Measurements from ENCODE around the gene FDX2. TPM values are rescaled to one million over a fixed set of nuclear protein-coding genes. Genes with fewer than 3 reads are reported as not detected.

The FDX2 gene
- total RNA-seq, 1 experiment from 2014 or later: 21.0 TPM

DNA sequence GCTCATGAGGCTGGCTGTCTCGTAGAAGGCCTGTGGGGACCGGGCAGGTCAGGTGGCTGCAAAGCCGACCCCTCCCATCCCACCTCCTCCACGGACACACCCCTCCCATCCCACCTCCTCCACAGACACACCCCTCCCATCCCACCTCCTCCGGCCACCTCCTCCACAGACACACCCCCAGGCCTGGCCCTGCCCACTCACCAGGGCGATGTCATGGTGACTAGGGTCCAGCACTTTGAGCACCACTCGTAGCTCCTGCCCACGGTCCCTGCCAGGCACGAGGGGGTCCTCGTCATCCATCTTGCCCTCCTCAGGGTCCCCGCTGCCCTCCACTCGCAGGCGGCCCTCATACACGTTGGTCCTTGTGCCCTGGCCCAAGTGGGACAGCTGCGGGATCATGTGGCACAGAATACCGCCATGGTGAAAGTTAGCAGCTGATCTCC, 45.8 kb upstream of the FDX2 start (continued):
- TF ChIP-seq, protein P1, sequence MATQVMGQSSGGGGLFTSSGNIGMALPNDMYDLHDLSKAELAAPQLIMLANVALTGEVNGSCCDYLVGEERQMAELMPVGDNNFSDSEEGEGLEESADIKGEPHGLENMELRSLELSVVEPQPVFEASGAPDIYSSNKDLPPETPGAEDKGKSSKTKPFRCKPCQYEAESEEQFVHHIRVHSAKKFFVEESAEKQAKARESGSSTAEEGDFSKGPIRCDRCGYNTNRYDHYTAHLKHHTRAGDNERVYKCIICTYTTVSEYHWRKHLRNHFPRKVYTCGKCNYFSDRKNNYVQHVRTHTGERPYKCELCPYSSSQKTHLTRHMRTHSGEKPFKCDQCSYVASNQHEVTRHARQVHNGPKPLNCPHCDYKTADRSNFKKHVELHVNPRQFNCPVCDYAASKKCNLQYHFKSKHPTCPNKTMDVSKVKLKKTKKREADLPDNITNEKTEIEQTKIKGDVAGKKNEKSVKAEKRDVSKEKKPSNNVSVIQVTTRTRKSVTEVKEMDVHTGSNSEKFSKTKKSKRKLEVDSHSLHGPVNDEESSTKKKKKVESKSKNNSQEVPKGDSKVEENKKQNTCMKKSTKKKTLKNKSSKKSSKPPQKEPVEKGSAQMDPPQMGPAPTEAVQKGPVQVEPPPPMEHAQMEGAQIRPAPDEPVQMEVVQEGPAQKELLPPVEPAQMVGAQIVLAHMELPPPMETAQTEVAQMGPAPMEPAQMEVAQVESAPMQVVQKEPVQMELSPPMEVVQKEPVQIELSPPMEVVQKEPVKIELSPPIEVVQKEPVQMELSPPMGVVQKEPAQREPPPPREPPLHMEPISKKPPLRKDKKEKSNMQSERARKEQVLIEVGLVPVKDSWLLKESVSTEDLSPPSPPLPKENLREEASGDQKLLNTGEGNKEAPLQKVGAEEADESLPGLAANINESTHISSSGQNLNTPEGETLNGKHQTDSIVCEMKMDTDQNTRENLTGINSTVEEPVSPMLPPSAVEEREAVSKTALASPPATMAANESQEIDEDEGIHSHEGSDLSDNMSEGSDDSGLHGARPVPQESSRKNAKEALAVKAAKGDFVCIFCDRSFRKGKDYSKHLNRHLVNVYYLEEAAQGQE (IDR thresholded peaks at IDR 0.05; ENCODE audit: low read depth): no peak
- TF ChIP-seq SP1 (IDR thresholded peaks at IDR 0.05; ENCODE audit: low read depth): no peak
- TF ChIP-seq, protein P2, sequence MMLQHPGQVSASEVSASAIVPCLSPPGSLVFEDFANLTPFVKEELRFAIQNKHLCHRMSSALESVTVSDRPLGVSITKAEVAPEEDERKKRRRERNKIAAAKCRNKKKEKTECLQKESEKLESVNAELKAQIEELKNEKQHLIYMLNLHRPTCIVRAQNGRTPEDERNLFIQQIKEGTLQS (IDR thresholded peaks at IDR 0.05): no peak

DNA sequence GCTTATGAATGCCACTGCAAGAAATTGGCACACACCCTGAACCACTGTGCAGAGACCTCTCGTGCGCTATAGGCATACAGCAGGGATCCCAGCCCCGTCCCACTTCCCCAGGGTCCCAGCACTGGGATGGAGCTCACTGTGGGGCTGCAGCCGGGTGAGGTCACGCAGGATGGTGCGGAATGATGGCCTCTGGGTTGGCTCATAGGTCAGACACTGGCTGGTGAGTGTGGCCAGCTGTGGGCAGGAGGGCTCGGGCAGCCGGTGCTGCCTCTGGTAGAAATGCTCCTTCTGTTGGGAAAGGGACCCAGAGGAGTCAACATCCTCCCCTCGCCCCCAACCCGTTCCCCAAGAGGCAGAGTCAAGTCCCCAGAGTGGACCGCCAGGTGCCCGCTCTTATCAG, 40.6 kb upstream of the FDX2 start:
- H3K36me3 ChIP-seq (ENCODE audit: control insufficient read depth in 1 of 2, insufficient read depth in 2 of 2, low read length in 2 of 2): peaks cover 5 to 14% of the 10 kb centered on the region in 2 experiments; a peak in 3 of 4 replicates
- BruUV-seq (replicated peaks): no TSS peak
- H3K79me2 ChIP-seq (ENCODE audit: insufficient read depth, low read length): no peaks in the 10 kb centered on the region
- intact Hi-C loops (cut with micrococcal nuclease): no loop called here
- CTCF ChIA-PET: no interaction called here
- H2AFZ ChIP-seq (ENCODE audit: low read depth, low read length, poor library complexity, severe bottlenecking): no peak overlapping the region
- RAD21 ChIA-PET (ENCODE audit: low non-redundant PET in 1 of 2, low total read pairs in 2 of 2, uncharacterized antibody in 2 of 2, unreplicated experiment in 2 of 2): no interaction called here
- no peaks in the 10 kb centered on the region for H3K9me2 ChIP-seq (ENCODE audit: insufficient read depth)
- ATAC-seq: no peak
- H3K9me3 ChIP-seq (ENCODE audit: control insufficient read depth in 1 of 2, insufficient read depth in 1 of 2, low read depth in 1 of 2, low read length in 2 of 2): no peaks in the 10 kb centered on the region
- no peaks in the 10 kb centered on the region for H3K27me3 ChIP-seq (ENCODE audit: insufficient read depth, low read length)
- no peaks in the 10 kb centered on the region for H4K20me1 ChIP-seq (ENCODE audit: insufficient read depth)
- TF ChIP-seq ZFX (IDR thresholded peaks at IDR 0.05) (no peak), EGR1 (IDR thresholded peaks at IDR 0.05; ENCODE audit: low read depth) (no peak), POLR2A (IDR thresholded peaks at IDR 0.05; ENCODE audit: borderline replicate concordance, extremely low read depth, insufficient read depth, insufficient read length) (no peak), TCF7L2 (IDR thresholded peaks at IDR 0.05; ENCODE audit: borderline replicate concordance, extremely low read depth, insufficient read depth, insufficient read length) (no peak), FOSL1 (IDR thresholded peaks at IDR 0.05; ENCODE audit: low read depth) (no peak), EZH2 (IDR thresholded peaks at IDR 0.05) (no peak)
- TF ChIP-seq, protein P3, sequence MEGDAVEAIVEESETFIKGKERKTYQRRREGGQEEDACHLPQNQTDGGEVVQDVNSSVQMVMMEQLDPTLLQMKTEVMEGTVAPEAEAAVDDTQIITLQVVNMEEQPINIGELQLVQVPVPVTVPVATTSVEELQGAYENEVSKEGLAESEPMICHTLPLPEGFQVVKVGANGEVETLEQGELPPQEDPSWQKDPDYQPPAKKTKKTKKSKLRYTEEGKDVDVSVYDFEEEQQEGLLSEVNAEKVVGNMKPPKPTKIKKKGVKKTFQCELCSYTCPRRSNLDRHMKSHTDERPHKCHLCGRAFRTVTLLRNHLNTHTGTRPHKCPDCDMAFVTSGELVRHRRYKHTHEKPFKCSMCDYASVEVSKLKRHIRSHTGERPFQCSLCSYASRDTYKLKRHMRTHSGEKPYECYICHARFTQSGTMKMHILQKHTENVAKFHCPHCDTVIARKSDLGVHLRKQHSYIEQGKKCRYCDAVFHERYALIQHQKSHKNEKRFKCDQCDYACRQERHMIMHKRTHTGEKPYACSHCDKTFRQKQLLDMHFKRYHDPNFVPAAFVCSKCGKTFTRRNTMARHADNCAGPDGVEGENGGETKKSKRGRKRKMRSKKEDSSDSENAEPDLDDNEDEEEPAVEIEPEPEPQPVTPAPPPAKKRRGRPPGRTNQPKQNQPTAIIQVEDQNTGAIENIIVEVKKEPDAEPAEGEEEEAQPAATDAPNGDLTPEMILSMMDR (IDR thresholded peaks at IDR 0.05 in 2 of 3, conservative IDR thresholded peaks at IDR 0.05 in 1 of 3; ENCODE audit: borderline replicate concordance in 1 of 3, insufficient read depth in 1 of 3, low read depth in 2 of 3, low read length in 2 of 3): no peak
- TF ChIP-seq, protein P2 (IDR thresholded peaks at IDR 0.05): no peak
- POLR2A ChIA-PET: no interaction called here
- H3K9ac ChIP-seq (ENCODE audit: low read length): no peak overlapping the region
- no peak overlapping the region for H3K4me3 ChIP-seq (replicated peaks in 1 of 2; ENCODE audit: low read depth in 1 of 2, low read length in 2 of 2)
- DNase-seq (ENCODE audit: low read depth, low spot score): no peak
- no peak overlapping the region for H3K27ac ChIP-seq (ENCODE audit: low read depth, low read length)
- no peak overlapping the region for H3K4me2 ChIP-seq (ENCODE audit: low read length)
- H3K4me1 ChIP-seq (ENCODE audit: control insufficient read depth in 1 of 2, insufficient read depth in 2 of 2, low read length in 2 of 2): no peaks in the 10 kb centered on the region; a peak in 1 of 4 replicates
